HepG2 (cell line): ENCODE data around the gene GPC6. TPM values are rescaled to one million over a fixed set of nuclear protein-coding genes. Genes with fewer than 3 reads are reported as not detected.

ENCODE experiments used
- ATAC-seq: fragments of 200-7000 bp; cut with Tn5 transposase; 3 replicates; pipeline ENCODE4 v1.9.1; 2020; ENCODE audit warnings: mild to moderate bottlenecking, moderate library complexity
- BruUV-seq: library from RNA; stranded (reverse); fragments of 400-500 nt; replicated peaks from 2 replicates; lab custom pipeline; 2021; lab: Mats Ljungman, UMichigan
- CTCF ChIA-PET: fragments of 300-600 bp; formaldehyde crosslinking; extraction: SDS; loops from one replicate; lab custom pipeline; 2021; ENCODE audit warnings: low total read pairs, inconsistent platforms, low intra/inter-chr PET ratio; lab: Yijun Ruan, JAX
- POLR2A ChIA-PET: fragments of 350-600 bp; sonication (Branson Sonifier 250); formaldehyde crosslinking; loops from one replicate; lab custom pipeline; 2020; ENCODE audit warnings: antibody characterized with exemption, inconsistent platforms; lab: Yijun Ruan, JAX
- DNase-seq: peaks from one replicate; pipeline ENCODE4 v3.0.0-alpha.2; 2015; ENCODE audit warnings: low spot score
- FAIRE-seq: peaks from 3 replicates; lab custom pipeline; 2011; peaks lifted over from hg19 to GRCh38; lab: Jason Lieb, UNC
- H2AFZ ChIP-seq: one replicate; pipeline ENCODE4 v1.6.1; 2011; ENCODE audit warnings: low read length, inconsistent platforms
- H3K27ac ChIP-seq: fragments of 300-600 bp; 3 replicates; pipeline ENCODE4 v1.8.0; 2011; ENCODE audit warnings: mixed run types, mild to moderate bottlenecking, mixed read lengths, low read length, inconsistent platforms; ENCODE audit not compliant: insufficient read depth; ENCODE audit errors: extremely low read length
- H3K27me3 ChIP-seq, 2 experiments: fragments of 200-600 bp in 1 of 2; 2 replicates in 1 of 2; 3 replicates in 1 of 2; pipeline versions ENCODE4 v1.6.0 to v1.8.0; 2011; ENCODE audit warnings: low read length in 2 of 2, mild to moderate bottlenecking in 2 of 2, moderate library complexity in 2 of 2, inconsistent platforms in 1 of 2; ENCODE audit not compliant: insufficient read depth in 2 of 2, control insufficient read depth in 1 of 2
- H3K36me3 ChIP-seq, 2 experiments: fragments of 200-600 bp in 1 of 2; replicated peaks in 1 of 2; 2 replicates in 1 of 2; 3 replicates in 1 of 2; pipeline versions ENCODE4 v1.5.1 to v1.8.0; 2011; ENCODE audit warnings: low read length in 2 of 2, inconsistent platforms in 1 of 2; ENCODE audit not compliant: insufficient read depth in 2 of 2, control insufficient read depth in 1 of 2
- H3K4me1 ChIP-seq: 2 replicates; pipeline ENCODE4 v1.5.1; 2012; ENCODE audit warnings: low read length, inconsistent platforms; ENCODE audit not compliant: insufficient read depth
- H3K4me2 ChIP-seq: 2 replicates; pipeline ENCODE4 v1.6.0; 2011; ENCODE audit warnings: low read depth, low read length, inconsistent platforms
- H3K4me3 ChIP-seq, 3 experiments: fragments of 200-600 bp in 1 of 3; sonication (generic), shearing (Covaris generic) in 1 of 3; replicated peaks in 1 of 3; 2 replicates each; pipeline ENCODE4 v1.5.1; 2011 to 2016; ENCODE audit warnings: low read length in 3 of 3, inconsistent platforms in 2 of 3, low read depth in 2 of 3, mild to moderate bottlenecking in 2 of 3, control low read depth in 1 of 3, mixed read lengths in 1 of 3; ENCODE audit not compliant: insufficient read depth in 1 of 3
- H3K79me2 ChIP-seq: one replicate; pipeline ENCODE4 v1.6.1; 2011; ENCODE audit warnings: low read length, inconsistent platforms; ENCODE audit not compliant: insufficient read depth
- H3K9ac ChIP-seq: 2 replicates; pipeline ENCODE4 v1.6.0; 2011; ENCODE audit warnings: mild to moderate bottlenecking, low read depth, low read length, inconsistent platforms; ENCODE audit not compliant: insufficient read depth
- H3K9me3 ChIP-seq: 2 replicates; pipeline ENCODE4 v1.5.1; 2012; ENCODE audit warnings: mild to moderate bottlenecking, low read length
- H4K20me1 ChIP-seq: 2 replicates; pipeline ENCODE4 v1.6.0; 2011; ENCODE audit warnings: inconsistent platforms, mild to moderate bottlenecking, low read length, moderate library complexity; ENCODE audit not compliant: insufficient read depth
- EHMT2 ChIP-seq: fragments of 200-600 bp; sonication (generic); IDR thresholded peaks from 2 replicates; pipeline ENCODE4 v1.7.0; 2017; ENCODE audit warnings: antibody characterized with exemption, low read depth, low read length, borderline replicate concordance
- HDAC1 ChIP-seq: sonication (generic); formaldehyde crosslinking; IDR thresholded peaks from 2 replicates; pipeline ENCODE4 v1.5.1; 2020; ENCODE audit warnings: mild to moderate bottlenecking, missing genetic modification reagents
- KLF11 ChIP-seq: IDR thresholded peaks from 2 replicates; pipeline ENCODE4 v1.6.1; 2016; ENCODE audit warnings: missing compliant biosample characterization
- MED13 ChIP-seq: sonication (generic); formaldehyde crosslinking; IDR thresholded peaks from 2 replicates; pipeline ENCODE4 v1.5.0; 2020; ENCODE audit warnings: missing genetic modification reagents
- PAWR ChIP-seq: sonication (generic); formaldehyde crosslinking; IDR thresholded peaks from 2 replicates; pipeline ENCODE4 v1.4.0; 2020; ENCODE audit warnings: missing genetic modification reagents, mild to moderate bottlenecking, borderline replicate concordance
- PRPF4 ChIP-seq: fragments of 200-400 bp; formaldehyde crosslinking; IDR thresholded peaks from 2 replicates; pipeline ENCODE4 v1.6.1; 2016; ENCODE audit warnings: low read length, low read depth; ENCODE audit not compliant: poor library complexity, severe bottlenecking
- ZNF10 ChIP-seq: sonication (generic); formaldehyde crosslinking; IDR thresholded peaks from 2 replicates; pipeline ENCODE4 v1.4.0; 2020; ENCODE audit warnings: mild to moderate bottlenecking, low read depth, missing genetic modification reagents, borderline replicate concordance
- ZNF468 ChIP-seq: sonication (generic); formaldehyde crosslinking; IDR thresholded peaks from 2 replicates; pipeline ENCODE4 v1.8.0; 2022; ENCODE audit warnings: mild to moderate bottlenecking, moderate library complexity, missing genetic modification reagents
- in situ Hi-C: cut with HindIII; loops from 2 replicates; pipeline ENCODE4 v1.10.0; 2017; ENCODE audit warnings: low pct_unique_long_range_greater_than_20kb; ENCODE audit not compliant: extremely low pct_ligation_motif_present
- intact Hi-C: fragments of 100-400 bp; cut with micrococcal nuclease; formaldehyde crosslinking; loops from one replicate; pipeline ENCODE4 v1.10.0; 2022; ENCODE audit not compliant: unreplicated experiment
- polyA plus RNA-seq, 8 experiments: library from polyadenylated mRNA; depleted of rRNA in 3 of 8; stranded (reverse) in 7 of 8; unstranded in 1 of 8; fragments of >200 nt; fragmentation: Illumina TruSeq in 4 of 8; extraction: Trizol in 4 of 8; gene quantifications; 2 replicates each; pipeline versions ENCODE4 v1.2.1 to v1.2.3, GENCODE V29; 2011 to 2016; ENCODE audit warnings: low read depth in 4 of 8, missing spikeins in 1 of 8, mixed read lengths in 1 of 8; ENCODE audit not compliant: insufficient read depth in 1 of 8
- total RNA-seq, 5 experiments: library from RNA; depleted of rRNA; stranded (reverse); fragments of >200 nt; fragmentation: Illumina TruSeq; extraction: Trizol; gene quantifications; 2 replicates each; pipeline ENCODE4 v1.2.3, GENCODE V29; 2016; ENCODE audit warnings: low read depth in 1 of 5
- TF ChIP-seq, protein P1 (sequence below): sonication (generic); formaldehyde crosslinking; IDR thresholded peaks from 2 replicates; pipeline ENCODE4 v1.5.1; 2020; ENCODE audit warnings: mild to moderate bottlenecking, missing genetic modification reagents, borderline replicate concordance
- TF ChIP-seq, protein P2 (sequence below): sonication (generic); formaldehyde crosslinking; IDR thresholded peaks from 2 replicates; pipeline ENCODE4 v1.8.1; 2023; ENCODE audit warnings: mild to moderate bottlenecking, missing genetic modification reagents
- TF ChIP-seq, protein P3 (sequence below): sonication (generic); formaldehyde crosslinking; IDR thresholded peaks from 2 replicates; pipeline ENCODE4 v1.5.0; 2020; ENCODE audit warnings: mild to moderate bottlenecking, missing genetic modification reagents, borderline replicate concordance
- TF ChIP-seq, protein P4 (sequence below), 2 experiments: fragments of 450-650 bp in 1 of 2; sonication (generic) in 1 of 2; formaldehyde crosslinking; IDR thresholded peaks; 2 replicates each; pipeline versions ENCODE4 v1.5.0 to v1.8.0; 2020 to 2022; ENCODE audit warnings: mild to moderate bottlenecking in 1 of 2, missing genetic modification reagents in 1 of 2

Gene GPC6
- total and polyA plus RNA-seq, 2 of the 13 experiments (the other 11 are each of a cell fraction or from before 2014, with no cell fraction given) = 24.5 to 33.9 TPM

DNA sequence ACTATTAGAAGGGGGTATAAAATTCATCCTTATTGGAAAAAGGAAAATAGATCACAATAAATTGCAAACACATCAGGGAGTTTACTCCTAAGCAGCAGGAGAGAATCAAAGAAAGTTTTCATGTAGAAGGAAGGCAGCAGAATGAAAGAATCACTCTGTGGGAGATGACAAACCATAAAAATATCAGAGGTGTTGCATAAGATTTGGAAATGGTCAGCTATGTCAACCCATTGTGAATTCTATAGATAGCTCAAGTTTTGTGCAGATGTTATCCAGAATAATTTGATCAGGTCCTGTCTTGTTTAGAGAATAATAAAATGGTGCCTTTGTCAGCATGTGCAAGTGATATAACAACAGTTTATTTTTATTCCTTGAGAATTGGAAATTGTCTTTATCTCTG, 630.5 kb downstream of the GPC6 start:
- DNase-seq = no peak
- FAIRE-seq = no peak
- no peak overlapping the region for H3K4me3 ChIP-seq
- H3K4me2 ChIP-seq = no peak overlapping the region
- no peaks in the 10 kb centered on the region for H4K20me1 ChIP-seq
- peaks cover 6% of the 10 kb centered on the region; the same call in 1 of the 2 replicates for H3K4me1 ChIP-seq
- H2AFZ ChIP-seq = no peak overlapping the region
- ATAC-seq = no peak
- H3K27ac ChIP-seq = no peak overlapping the region
- in situ Hi-C loops = no loop called here
- no peaks in the 10 kb centered on the region for H3K79me2 ChIP-seq
- no peak overlapping the region for H3K9ac ChIP-seq
- H3K27me3 ChIP-seq = no peaks in the 10 kb centered on the region
- no TSS peak for BruUV-seq
- ChIA-PET POLR2A (no interaction called here), CTCF (no interaction called here)
- intact Hi-C loops = no loop called here
- no peaks in the 10 kb centered on the region for H3K36me3 ChIP-seq
- TF ChIP-seq PAWR (no peak), MED13 (CRISPR knock-in tag) (no peak), ZNF468 (CRISPR knock-in tag) (no peak), KLF11 (CRISPR knock-in tag) (no peak), HDAC1 (no peak), EHMT2 (no peak), PRPF4 (no peak), ZNF10 (CRISPR knock-in tag) (no peak)
- TF ChIP-seq, protein P1, sequence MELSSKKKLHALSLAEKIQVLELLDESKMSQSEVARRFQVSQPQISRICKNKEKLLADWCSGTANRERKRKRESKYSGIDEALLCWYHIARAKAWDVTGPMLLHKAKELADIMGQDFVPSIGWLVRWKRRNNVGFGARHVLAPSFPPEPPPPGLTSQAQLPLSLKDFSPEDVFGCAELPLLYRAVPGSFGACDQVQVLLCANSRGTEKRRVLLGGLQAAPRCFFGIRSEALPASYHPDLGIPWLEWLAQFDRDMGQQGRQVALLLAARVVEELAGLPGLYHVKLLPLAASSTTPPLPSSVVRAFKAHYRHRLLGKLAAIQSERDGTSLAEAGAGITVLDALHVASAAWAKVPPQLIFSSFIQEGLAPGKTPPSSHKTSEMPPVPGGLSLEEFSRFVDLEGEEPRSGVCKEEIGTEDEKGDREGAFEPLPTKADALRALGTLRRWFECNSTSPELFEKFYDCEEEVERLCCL (CRISPR knock-in tag) = no peak
- TF ChIP-seq, protein P2, sequence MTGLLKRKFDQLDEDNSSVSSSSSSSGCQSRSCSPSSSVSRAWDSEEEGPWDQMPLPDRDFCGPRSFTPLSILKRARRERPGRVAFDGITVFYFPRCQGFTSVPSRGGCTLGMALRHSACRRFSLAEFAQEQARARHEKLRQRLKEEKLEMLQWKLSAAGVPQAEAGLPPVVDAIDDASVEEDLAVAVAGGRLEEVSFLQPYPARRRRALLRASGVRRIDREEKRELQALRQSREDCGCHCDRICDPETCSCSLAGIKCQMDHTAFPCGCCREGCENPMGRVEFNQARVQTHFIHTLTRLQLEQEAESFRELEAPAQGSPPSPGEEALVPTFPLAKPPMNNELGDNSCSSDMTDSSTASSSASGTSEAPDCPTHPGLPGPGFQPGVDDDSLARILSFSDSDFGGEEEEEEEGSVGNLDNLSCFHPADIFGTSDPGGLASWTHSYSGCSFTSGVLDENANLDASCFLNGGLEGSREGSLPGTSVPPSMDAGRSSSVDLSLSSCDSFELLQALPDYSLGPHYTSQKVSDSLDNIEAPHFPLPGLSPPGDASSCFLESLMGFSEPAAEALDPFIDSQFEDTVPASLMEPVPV (CRISPR knock-in tag) = no peak
- TF ChIP-seq, protein P3, sequence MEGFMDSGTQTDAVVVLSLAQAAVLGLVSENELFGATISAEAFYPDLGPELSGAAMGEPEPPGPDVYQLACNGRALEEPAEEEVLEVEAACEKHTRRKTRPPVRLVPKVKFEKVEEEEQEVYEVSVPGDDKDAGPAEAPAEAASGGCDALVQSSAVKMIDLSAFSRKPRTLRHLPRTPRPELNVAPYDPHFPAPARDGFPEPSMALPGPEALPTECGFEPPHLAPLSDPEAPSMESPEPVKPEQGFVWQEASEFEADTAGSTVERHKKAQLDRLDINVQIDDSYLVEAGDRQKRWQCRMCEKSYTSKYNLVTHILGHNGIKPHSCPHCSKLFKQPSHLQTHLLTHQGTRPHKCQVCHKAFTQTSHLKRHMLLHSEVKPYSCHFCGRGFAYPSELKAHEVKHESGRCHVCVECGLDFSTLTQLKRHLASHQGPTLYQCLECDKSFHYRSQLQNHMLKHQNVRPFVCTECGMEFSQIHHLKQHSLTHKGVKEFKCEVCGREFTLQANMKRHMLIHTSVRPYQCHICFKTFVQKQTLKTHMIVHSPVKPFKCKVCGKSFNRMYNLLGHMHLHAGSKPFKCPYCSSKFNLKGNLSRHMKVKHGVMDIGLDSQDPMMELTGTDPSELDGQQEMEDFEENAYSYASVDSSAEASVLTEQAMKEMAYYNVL = no peak
- TF ChIP-seq, protein P4, sequence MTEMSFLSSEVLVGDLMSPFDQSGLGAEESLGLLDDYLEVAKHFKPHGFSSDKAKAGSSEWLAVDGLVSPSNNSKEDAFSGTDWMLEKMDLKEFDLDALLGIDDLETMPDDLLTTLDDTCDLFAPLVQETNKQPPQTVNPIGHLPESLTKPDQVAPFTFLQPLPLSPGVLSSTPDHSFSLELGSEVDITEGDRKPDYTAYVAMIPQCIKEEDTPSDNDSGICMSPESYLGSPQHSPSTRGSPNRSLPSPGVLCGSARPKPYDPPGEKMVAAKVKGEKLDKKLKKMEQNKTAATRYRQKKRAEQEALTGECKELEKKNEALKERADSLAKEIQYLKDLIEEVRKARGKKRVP (CRISPR knock-in tag; IDR thresholded peaks at IDR 0.05) = no peak
- no peaks in the 10 kb centered on the region for H3K9me3 ChIP-seq
